Prostate gland (tissue), 2 donors: Measurements from ENCODE around the gene SLC24A3.

Experiments used
- POLR2A ChIP-seq: fragments of 450-650 bp; IDR thresholded peaks from one replicate; pipeline ENCODE4 v1.6.1; 2016; ENCODE audit warnings: antibody characterized with exemption, mild to moderate bottlenecking
- POLR2AphosphoS5 ChIP-seq: sonication (generic); formaldehyde crosslinking; IDR thresholded peaks from one replicate; pipeline ENCODE4 v1.6.1; 2017; ENCODE audit warnings: antibody characterized with exemption
- TF ChIP-seq, protein P1 (sequence below), 4 experiments: fragments of 200-600 bp in 2 of 4; fragments of 450-650 bp in 2 of 4; sonication (generic) in 2 of 4; IDR thresholded peaks; 1 replicate in 3 of 4; 2 replicates in 1 of 4; pipeline ENCODE4 v1.5.1; 2016 to 2019; ENCODE audit warnings: antibody characterized with exemption in 4 of 4, mild to moderate bottlenecking in 2 of 4, moderate library complexity in 2 of 4

DNA sequence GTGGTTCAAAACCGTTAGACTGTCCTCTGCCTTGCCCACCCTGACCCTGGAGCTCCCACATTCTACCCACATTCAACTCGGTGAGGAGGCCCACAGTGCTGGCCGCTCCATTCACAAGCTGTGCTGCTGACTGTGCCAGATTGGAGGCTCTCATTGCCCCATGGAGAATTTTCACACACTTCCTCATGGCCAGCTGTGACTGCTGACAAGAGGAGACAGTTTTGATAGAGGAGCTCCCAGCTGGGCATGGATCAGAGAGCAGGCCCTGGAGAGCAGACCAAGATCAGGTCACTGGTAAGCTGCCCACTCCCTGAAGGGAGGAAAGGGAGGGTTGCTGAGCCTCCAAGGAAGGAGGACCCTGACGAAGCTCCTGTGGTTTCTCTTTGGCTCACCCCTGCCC, 299.5 kb downstream of the SLC24A3 start:
- TF ChIP-seq, protein P1, sequence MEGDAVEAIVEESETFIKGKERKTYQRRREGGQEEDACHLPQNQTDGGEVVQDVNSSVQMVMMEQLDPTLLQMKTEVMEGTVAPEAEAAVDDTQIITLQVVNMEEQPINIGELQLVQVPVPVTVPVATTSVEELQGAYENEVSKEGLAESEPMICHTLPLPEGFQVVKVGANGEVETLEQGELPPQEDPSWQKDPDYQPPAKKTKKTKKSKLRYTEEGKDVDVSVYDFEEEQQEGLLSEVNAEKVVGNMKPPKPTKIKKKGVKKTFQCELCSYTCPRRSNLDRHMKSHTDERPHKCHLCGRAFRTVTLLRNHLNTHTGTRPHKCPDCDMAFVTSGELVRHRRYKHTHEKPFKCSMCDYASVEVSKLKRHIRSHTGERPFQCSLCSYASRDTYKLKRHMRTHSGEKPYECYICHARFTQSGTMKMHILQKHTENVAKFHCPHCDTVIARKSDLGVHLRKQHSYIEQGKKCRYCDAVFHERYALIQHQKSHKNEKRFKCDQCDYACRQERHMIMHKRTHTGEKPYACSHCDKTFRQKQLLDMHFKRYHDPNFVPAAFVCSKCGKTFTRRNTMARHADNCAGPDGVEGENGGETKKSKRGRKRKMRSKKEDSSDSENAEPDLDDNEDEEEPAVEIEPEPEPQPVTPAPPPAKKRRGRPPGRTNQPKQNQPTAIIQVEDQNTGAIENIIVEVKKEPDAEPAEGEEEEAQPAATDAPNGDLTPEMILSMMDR (IDR thresholded peaks at IDR 0.05) = no peak
- TF ChIP-seq POLR2A (no peak), POLR2AphosphoS5 (no peak)
